Ascending aorta (tissue), 2 donors: ENCODE results near the gene OR13C4. TPM values are rescaled to one million over a fixed set of nuclear protein-coding genes. Genes with fewer than 3 reads are reported as not detected.
"Not testable (repeated sequence)": the region's sequence is repeated elsewhere in the genome, so short reads cannot be mapped to it uniquely, and the experiment has no call there.

Source experiments
- DNase-seq, 2 donors: peaks; one replicate each; pipeline ENCODE4 v3.0.0-alpha.2; 2019; ENCODE audit warnings: low spot score in 2 of 2
- H3K27ac ChIP-seq, 2 donors: fragments of 200-600 bp; sonication (generic); one replicate each; pipeline ENCODE4 v1.5.1; 2016 to 2017; ENCODE audit warnings: mild to moderate bottlenecking in 1 of 2
- H3K27me3 ChIP-seq: fragments of 200-600 bp; sonication (generic); one replicate; pipeline ENCODE4 v1.5.1; 2017
- H3K36me3 ChIP-seq, 2 donors: fragments of 200-600 bp; sonication (generic); one replicate each; pipeline ENCODE4 v1.5.1; 2016
- H3K4me1 ChIP-seq, 2 donors: fragments of 200-600 bp; sonication (generic); one replicate each; pipeline ENCODE4 v1.5.1; 2016 to 2017; ENCODE audit warnings: mild to moderate bottlenecking in 1 of 2
- H3K4me3 ChIP-seq, 2 donors: fragments of 200-600 bp; sonication (generic); one replicate each; pipeline ENCODE4 v1.5.1; 2016 to 2017; ENCODE audit warnings: mild to moderate bottlenecking in 1 of 2
- H3K9me3 ChIP-seq, 2 donors: fragments of 200-600 bp; sonication (generic); one replicate each; pipeline ENCODE4 v1.5.1; 2016
- CTCF ChIP-seq, 3 experiments: fragments of 200-600 bp in 2 of 3; fragments of 450-650 bp in 1 of 3; sonication (generic) in 2 of 3; IDR thresholded peaks; one replicate each; pipeline ENCODE4 v1.5.1; 2016 to 2019; ENCODE audit warnings: antibody characterized with exemption in 3 of 3, mild to moderate bottlenecking in 1 of 3, moderate library complexity in 1 of 3
- intact Hi-C: fragments of 100-400 bp; cut with DNase I; formaldehyde crosslinking; loops from one replicate; pipeline ENCODE4 v1.15.1; 2023
- total RNA-seq: library from RNA; depleted of rRNA; stranded (reverse); fragments of >200 nt; gene quantifications from one replicate; pipeline ENCODE4 v1.1.0, GENCODE V29; 2016

OR13C4 gene
- total RNA-seq, 1 donor from 2014 or later, result not detected

GRCh38 chr9:104536756-104537155 lies 9.7 kb upstream of the OR13C4 start, which contains the start of gene OR13C3:
Gene OR13C3, minus strand, starts transcription at chr9:104536856. Its CDS starts 133 bp downstream, at chr9:104536723.
- Histone ChIP-seq H3K27me3 (no peaks in the 10 kb centered on the region), H3K4me1 (no peaks in the 10 kb centered on the region), H3K9me3 (no peaks in the 10 kb centered on the region), H3K27ac (no peak within 1 kb of the TSS), H3K36me3 (no peaks in the 10 kb centered on the region), H3K4me3 (no peak within 1 kb of the TSS)
- DNase-seq, result no peak
- no peak for TF ChIP-seq CTCF (IDR thresholded peaks at IDR 0.05)
- intact Hi-C loops, result no loop called here

- not testable (repeated sequence) for H3K27ac ChIP-seq
These were observed 6.8 kb downstream of the OR13C4 start for GRCh38 chr9:104520241-104520640.

GRCh38 chr9:104514901-104515300 lies 12.1 kb downstream of the OR13C4 start:
- Histone ChIP-seq H3K27ac (no peak overlapping the region), H3K4me3 (no peak overlapping the region), H3K27me3 (no peaks in the 10 kb centered on the region), H3K4me1 (no peaks in the 10 kb centered on the region), H3K36me3 (no peaks in the 10 kb centered on the region), H3K9me3 (no peaks in the 10 kb centered on the region)
- intact Hi-C loops, result no loop called here
- TF ChIP-seq CTCF (IDR thresholded peaks at IDR 0.05), result no peak
- no peak for DNase-seq

More at GRCh38 chr9:104520241-104520640, 6.8 kb downstream of the OR13C4 start:
- H3K27me3 ChIP-seq, H3K4me1 ChIP-seq, H3K9me3 ChIP-seq, H3K4me3 ChIP-seq, DNase-seq, H3K36me3 ChIP-seq, intact Hi-C loops: not testable (repeated sequence)

- H3K36me3 ChIP-seq, result no peaks in the 10 kb centered on the region
- no peaks in the 10 kb centered on the region for H3K27me3 ChIP-seq
- H3K4me3 ChIP-seq, result no peak overlapping the region
- no peak overlapping the region for H3K27ac ChIP-seq
- no peaks in the 10 kb centered on the region for H3K4me1 ChIP-seq
- intact Hi-C loops, result no loop called here
- TF ChIP-seq CTCF (IDR thresholded peaks at IDR 0.05), result no peak
- H3K9me3 ChIP-seq, result no peaks in the 10 kb centered on the region
- DNase-seq, result no peak
These were observed 20.4 kb downstream of the OR13C4 start for GRCh38 chr9:104506565-104506964.

GRCh38 chr9:104503963-104504362 lies 23.0 kb downstream of the OR13C4 start, which contains the start of gene OR13F1:
Gene OR13F1, plus strand, starts transcription at chr9:104504263. Its CDS starts 0 bp downstream, at chr9:104504263.
- H3K36me3 ChIP-seq, result no peaks in the 10 kb centered on the region
- H3K4me3 ChIP-seq, result no peak within 1 kb of the TSS
- no peak for TF ChIP-seq CTCF (IDR thresholded peaks at IDR 0.05)
- H3K4me1 ChIP-seq, result no peaks in the 10 kb centered on the region
- intact Hi-C loops, result no loop called here
- no peaks in the 10 kb centered on the region for H3K9me3 ChIP-seq
- no peak within 1 kb of the TSS for H3K27ac ChIP-seq
- no peak for DNase-seq
- H3K27me3 ChIP-seq, result no peaks in the 10 kb centered on the region

GRCh38 chr9:104503440-104503839 lies 23.6 kb downstream of the OR13C4 start:
- no peak for TF ChIP-seq CTCF (IDR thresholded peaks at IDR 0.05)
- H3K36me3 ChIP-seq, result no peaks in the 10 kb centered on the region
- H3K4me1 ChIP-seq, result no peaks in the 10 kb centered on the region
- H3K4me3 ChIP-seq, result no peak overlapping the region
- DNase-seq, result no peak
- intact Hi-C loops, result no loop called here
- H3K27me3 ChIP-seq, result no peaks in the 10 kb centered on the region
- H3K9me3 ChIP-seq, result no peaks in the 10 kb centered on the region
- H3K27ac ChIP-seq, result no peak overlapping the region
